ENCODE measurements around the gene RPGRIP1L.

DNA sequence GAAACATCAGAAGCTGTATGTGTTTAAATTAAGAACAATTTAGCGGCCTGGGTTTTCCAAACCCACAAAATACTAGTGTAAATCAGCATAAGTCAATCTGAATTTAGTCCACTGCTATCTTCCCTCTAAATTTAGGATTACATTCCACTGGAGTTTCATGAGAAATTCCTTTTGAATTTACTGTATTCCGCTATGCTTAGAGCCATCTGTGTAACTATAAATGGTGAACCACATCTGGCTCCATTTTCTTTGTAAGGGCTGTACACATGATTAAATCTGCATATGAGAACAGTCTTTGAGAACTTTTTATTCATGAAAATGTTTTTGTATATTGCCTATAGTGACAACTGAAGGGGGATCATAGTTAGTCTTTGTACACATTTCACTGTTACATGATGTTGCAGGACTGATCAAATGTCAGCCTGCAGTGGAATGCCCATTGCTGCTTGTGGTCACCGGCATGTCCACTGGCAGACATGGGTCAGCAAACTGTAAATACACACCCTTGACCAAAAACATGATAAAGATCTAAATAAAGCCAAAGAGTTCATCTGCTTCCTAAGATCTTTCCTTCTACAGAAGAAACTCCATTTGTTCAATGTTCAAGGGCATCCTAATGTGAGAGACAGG, 36.8 kb downstream of the RPGRIP1L start:
- TF ChIP-seq, protein P1, sequence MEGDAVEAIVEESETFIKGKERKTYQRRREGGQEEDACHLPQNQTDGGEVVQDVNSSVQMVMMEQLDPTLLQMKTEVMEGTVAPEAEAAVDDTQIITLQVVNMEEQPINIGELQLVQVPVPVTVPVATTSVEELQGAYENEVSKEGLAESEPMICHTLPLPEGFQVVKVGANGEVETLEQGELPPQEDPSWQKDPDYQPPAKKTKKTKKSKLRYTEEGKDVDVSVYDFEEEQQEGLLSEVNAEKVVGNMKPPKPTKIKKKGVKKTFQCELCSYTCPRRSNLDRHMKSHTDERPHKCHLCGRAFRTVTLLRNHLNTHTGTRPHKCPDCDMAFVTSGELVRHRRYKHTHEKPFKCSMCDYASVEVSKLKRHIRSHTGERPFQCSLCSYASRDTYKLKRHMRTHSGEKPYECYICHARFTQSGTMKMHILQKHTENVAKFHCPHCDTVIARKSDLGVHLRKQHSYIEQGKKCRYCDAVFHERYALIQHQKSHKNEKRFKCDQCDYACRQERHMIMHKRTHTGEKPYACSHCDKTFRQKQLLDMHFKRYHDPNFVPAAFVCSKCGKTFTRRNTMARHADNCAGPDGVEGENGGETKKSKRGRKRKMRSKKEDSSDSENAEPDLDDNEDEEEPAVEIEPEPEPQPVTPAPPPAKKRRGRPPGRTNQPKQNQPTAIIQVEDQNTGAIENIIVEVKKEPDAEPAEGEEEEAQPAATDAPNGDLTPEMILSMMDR (IDR thresholded peaks at IDR 0.05): no peak
- no peak for TF ChIP-seq POLR2A (IDR thresholded peaks at IDR 0.05)
- no peak for TF ChIP-seq EP300 (IDR thresholded peaks at IDR 0.05)

Measured in tibial nerve (tissue), 4 donors.